Measurements from ENCODE around the gene STK26.

DNA sequence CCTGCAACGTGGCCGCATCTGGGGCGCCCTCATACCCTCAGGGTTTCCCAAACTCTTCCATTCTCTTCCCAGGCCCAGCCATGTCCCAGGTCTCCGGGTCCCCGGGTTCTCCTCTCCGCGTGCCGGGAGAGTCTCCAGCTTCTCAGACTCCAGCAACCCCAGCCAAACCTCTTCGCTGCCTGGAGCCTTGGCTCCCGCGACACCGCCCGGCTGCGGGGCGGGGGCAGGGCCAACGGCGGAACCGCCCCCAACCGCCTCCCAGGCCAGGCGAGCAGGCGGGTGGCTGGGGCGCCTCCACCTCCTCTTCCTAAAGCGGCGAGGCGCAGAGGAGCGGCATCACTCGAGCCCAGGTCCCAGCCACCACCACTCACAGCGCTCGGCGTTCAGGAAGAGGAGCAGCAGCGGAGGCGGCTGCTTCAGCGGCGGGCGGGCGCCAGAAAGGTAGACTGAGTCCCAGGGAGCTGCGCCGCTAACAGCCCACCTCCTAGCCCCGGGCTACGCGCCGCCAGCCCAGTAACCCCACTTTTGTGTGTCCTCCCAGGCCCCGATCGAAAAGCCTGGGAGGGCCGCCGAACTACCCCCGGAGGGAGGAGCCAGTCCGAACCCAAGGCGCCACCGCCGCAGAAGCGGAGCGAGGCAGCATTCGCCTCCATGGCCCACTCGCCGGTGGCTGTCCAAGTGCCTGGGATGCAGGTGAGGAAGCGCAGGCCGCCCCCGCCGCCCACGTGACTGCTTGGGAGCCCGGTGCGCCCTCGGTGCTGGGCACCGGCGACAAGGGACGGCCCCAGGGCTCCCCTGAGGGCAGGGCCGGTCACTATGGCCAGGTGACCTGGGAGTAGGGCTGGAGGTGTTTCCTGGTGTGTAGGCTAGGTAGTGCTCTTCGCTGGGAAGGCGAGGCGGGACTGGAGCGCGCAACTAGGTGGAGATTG, at the start of gene STK26:
- TF ChIP-seq POLR2AphosphoS5 (IDR thresholded peaks at IDR 0.05; ENCODE audit: low read depth) (peak; percentile 66; the same call in 1 of the 2 replicates), GABPA (IDR thresholded peaks at IDR 0.05; ENCODE audit: low read depth) (no peak), SPI1 (IDR thresholded peaks at IDR 0.05; ENCODE audit: borderline replicate concordance, low read depth) (no peak)
- TF ChIP-seq, protein P1, sequence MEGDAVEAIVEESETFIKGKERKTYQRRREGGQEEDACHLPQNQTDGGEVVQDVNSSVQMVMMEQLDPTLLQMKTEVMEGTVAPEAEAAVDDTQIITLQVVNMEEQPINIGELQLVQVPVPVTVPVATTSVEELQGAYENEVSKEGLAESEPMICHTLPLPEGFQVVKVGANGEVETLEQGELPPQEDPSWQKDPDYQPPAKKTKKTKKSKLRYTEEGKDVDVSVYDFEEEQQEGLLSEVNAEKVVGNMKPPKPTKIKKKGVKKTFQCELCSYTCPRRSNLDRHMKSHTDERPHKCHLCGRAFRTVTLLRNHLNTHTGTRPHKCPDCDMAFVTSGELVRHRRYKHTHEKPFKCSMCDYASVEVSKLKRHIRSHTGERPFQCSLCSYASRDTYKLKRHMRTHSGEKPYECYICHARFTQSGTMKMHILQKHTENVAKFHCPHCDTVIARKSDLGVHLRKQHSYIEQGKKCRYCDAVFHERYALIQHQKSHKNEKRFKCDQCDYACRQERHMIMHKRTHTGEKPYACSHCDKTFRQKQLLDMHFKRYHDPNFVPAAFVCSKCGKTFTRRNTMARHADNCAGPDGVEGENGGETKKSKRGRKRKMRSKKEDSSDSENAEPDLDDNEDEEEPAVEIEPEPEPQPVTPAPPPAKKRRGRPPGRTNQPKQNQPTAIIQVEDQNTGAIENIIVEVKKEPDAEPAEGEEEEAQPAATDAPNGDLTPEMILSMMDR (IDR thresholded peaks at IDR 0.05; ENCODE audit: insufficient read depth, low read length), result no peak
